Nasal cavity respiratory epithelium epithelial cell of viscerocranial mucosa (primary cell): ENCODE results near the gene ZNF816. TPM values are rescaled to one million over a fixed set of nuclear protein-coding genes. Genes with fewer than 3 reads are reported as not detected.

Experiments used
- total RNA-seq: library from RNA; depleted of rRNA; stranded (reverse); fragments of >200 nt; gene quantifications from 2 replicates; pipeline ENCODE4 v1.2.3, GENCODE V29; 2014

Gene ZNF816
- total RNA-seq: 24.3 and 32.6 TPM in 2 replicates

DNA sequence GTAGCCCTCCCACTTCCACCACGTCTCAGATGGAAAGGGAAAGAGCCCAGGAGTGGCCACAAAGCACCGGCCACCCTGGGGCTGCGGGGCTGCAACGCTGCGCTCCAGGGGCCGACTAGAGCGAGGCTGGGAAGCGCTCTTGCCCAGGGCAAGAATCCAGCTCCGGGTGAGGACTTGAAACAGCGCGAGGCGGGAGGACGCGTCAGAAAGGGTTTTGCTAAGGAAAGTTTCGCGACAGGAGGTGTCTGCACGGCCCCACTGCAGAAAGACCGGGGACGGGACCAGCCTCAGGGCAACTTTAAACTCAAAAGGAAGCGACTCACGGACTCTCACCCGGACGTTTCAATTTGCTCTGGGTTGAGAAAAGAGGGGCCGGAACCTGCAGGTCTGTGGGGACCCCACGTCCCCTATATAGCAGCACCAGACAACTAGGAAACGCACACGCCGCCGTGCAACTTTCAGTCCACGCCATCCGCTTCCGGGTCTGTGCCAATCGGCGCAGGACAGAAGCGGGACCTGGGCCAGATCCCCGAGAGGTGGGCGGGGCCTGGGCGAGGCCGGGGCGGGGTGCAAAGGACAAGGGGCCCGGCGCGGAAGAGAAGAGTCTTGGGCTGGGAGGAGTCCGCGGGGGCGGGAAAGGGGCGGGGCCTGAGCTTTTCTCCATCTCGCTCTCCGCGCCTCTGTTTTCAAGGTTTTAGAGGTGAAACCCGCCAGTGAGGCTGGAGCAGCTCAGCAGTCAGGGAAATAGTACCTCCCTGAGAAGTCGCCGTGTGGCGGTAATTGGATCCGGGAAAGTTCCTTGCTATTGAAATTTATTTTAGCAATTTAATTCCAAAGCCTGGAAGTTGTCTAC, at the start of gene ZNF816:
TSS of gene ZNF816 (minus strand) at position 488 of the 853 bp plus-strand sequence. CDS start 6,792 bp downstream, outside the sequence.

GRCh38 chr19:52922841-52923777, 39.6 kb downstream of the ZNF816 start, which contains the start of gene ZNF888:
ZNF888 (minus strand) TSS chr19:52923428; CDS start chr19:52917873, 5,555 bp downstream.

Other genes starting within 250 kb of the ZNF816 start
- gene ZNF611, start 227.8 kb downstream of the ZNF816 start, total RNA-seq: 14.0 and 21.4 TPM in 2 replicates
- 15.7 and 22.0 TPM in 2 replicates for gene ZNF600, start 176.1 kb downstream of the ZNF816 start, total RNA-seq
- gene ZNF28, start 141.2 kb downstream of the ZNF816 start, total RNA-seq: 57.1 and 73.3 TPM in 2 replicates
- gene ZNF468, start 105.3 kb downstream of the ZNF816 start, total RNA-seq: 78.6 and 94.8 TPM in 2 replicates
- 18.5 and 22.7 TPM in 2 replicates for gene ZNF320, start 65.2 kb downstream of the ZNF816 start, total RNA-seq
- gene ZNF888, start 39.5 kb downstream of the ZNF816 start, total RNA-seq: 15.7 and 17.1 TPM in 2 replicates
- not detected in 2 replicates for gene ERVV-1, start 51.0 kb upstream of the ZNF816 start, total RNA-seq
- not detected in 2 replicates for gene ERVV-2, start 81.9 kb upstream of the ZNF816 start, total RNA-seq
- gene ZNF160, start 140.5 kb upstream of the ZNF816 start, total RNA-seq: 15.4 and 39.6 TPM in 2 replicates
- gene ZNF415, start 170.0 kb upstream of the ZNF816 start, total RNA-seq: 12.3 and 15.4 TPM in 2 replicates
- gene ZNF347, start 196.2 kb upstream of the ZNF816 start, total RNA-seq: 9.6 and 12.8 TPM in 2 replicates
- gene ZNF665, start 230.5 kb upstream of the ZNF816 start, total RNA-seq: 2.7 and 6.5 TPM in 2 replicates